Right atrium auricular region (tissue), 2 donors: ENCODE results near the gene EMC1. TPM values are rescaled to one million over a fixed set of nuclear protein-coding genes. Genes with fewer than 3 reads are reported as not detected.
"Not testable (repeated sequence)": the region's sequence is repeated elsewhere in the genome, so short reads cannot be mapped to it uniquely, and the experiment has no call there.

Source experiments
- DNase-seq: peaks from one replicate; pipeline ENCODE4 v3.0.0-alpha.2; 2019; ENCODE audit warnings: low spot score
- H3K27ac ChIP-seq, 2 donors: fragments of 200-600 bp; sonication (generic); 1 replicate in 1 of 2; 2 replicates in 1 of 2; pipeline ENCODE4 v1.5.1; 2016 to 2019
- H3K27me3 ChIP-seq, 2 donors: fragments of 200-600 bp; sonication (generic); one replicate each; pipeline versions ENCODE4 v1.5.1 to v1.6.0; 2017 to 2019
- H3K36me3 ChIP-seq: fragments of 200-600 bp; sonication (generic); one replicate; pipeline ENCODE4 v1.5.1; 2016
- H3K4me1 ChIP-seq, 2 donors: fragments of 200-600 bp; sonication (generic); one replicate each; pipeline versions ENCODE4 v1.5.1 to v1.6.0; 2017 to 2019
- H3K4me3 ChIP-seq, 2 donors: fragments of 200-600 bp; sonication (generic); 1 replicate in 1 of 2; 2 replicates in 1 of 2; pipeline ENCODE4 v1.5.1; 2017 to 2019; ENCODE audit warnings: mild to moderate bottlenecking in 1 of 2, moderate library complexity in 1 of 2
- H3K9me3 ChIP-seq, 2 donors: fragments of 200-600 bp; sonication (generic); one replicate each; pipeline ENCODE4 v1.5.1; 2019
- CTCF ChIP-seq, 2 donors: fragments of 200-600 bp; sonication (generic); IDR thresholded peaks; one replicate each; pipeline ENCODE4 v1.5.1; 2019; ENCODE audit warnings: antibody characterized with exemption in 2 of 2
- total RNA-seq, 2 donors: library from RNA; depleted of rRNA; stranded (reverse); fragments of >200 nt; gene quantifications; one replicate each; pipeline ENCODE4 v1.1.0, GENCODE V29; 2016

Gene EMC1
- total RNA-seq, 2 donors from 2014 or later: 30.7 to 36.7 TPM

- Histone ChIP-seq H3K4me3 (no peak overlapping the region), H3K36me3 (peaks cover 32% of the 10 kb centered on the region), H3K27me3 (no peaks in the 10 kb centered on the region), H3K9me3 (no peaks in the 10 kb centered on the region), H3K27ac (no peak overlapping the region), H3K4me1 (no peaks in the 10 kb centered on the region)
- TF ChIP-seq CTCF (IDR thresholded peaks at IDR 0.05): no peak
- no peak for DNase-seq
These were observed 10.7 kb upstream of the EMC1 start for GRCh38 chr1:19262047-19262446.

- H3K27me3 ChIP-seq: no peaks in the 10 kb centered on the region
- DNase-seq: no peak
- H3K27ac ChIP-seq: no peak overlapping the region
- H3K36me3 ChIP-seq: peaks cover 48% of the 10 kb centered on the region
- no peaks in the 10 kb centered on the region for H3K4me1 ChIP-seq
- TF ChIP-seq CTCF (IDR thresholded peaks at IDR 0.05): no peak
- no peaks in the 10 kb centered on the region for H3K9me3 ChIP-seq
- no peak overlapping the region for H3K4me3 ChIP-seq
These were observed 9.2 kb upstream of the EMC1 start for GRCh38 chr1:19260211-19261138.

- H3K4me3 ChIP-seq: no peak overlapping the region
- peaks cover 53% of the 10 kb centered on the region for H3K36me3 ChIP-seq
- peaks cover 0 to 7% of the 10 kb centered on the region in 2 donors for H3K4me1 ChIP-seq
- no peak for TF ChIP-seq CTCF (IDR thresholded peaks at IDR 0.05)
- no peak overlapping the region for H3K27ac ChIP-seq
- no peaks in the 10 kb centered on the region for H3K27me3 ChIP-seq
- no peak for DNase-seq
- no peaks in the 10 kb centered on the region for H3K9me3 ChIP-seq
These were observed 7.0 kb upstream of the EMC1 start for GRCh38 chr1:19258353-19258752.

- Histone ChIP-seq H3K4me1 (peaks cover 0 to 17% of the 10 kb centered on the region in 2 donors), H3K4me3 (no peak overlapping the region), H3K36me3 (peaks cover 53% of the 10 kb centered on the region), H3K27ac (no peak overlapping the region), H3K9me3 (no peaks in the 10 kb centered on the region), H3K27me3 (no peaks in the 10 kb centered on the region)
- TF ChIP-seq CTCF (IDR thresholded peaks at IDR 0.05): no peak
- no peak for DNase-seq
These were observed 6.0 kb upstream of the EMC1 start for GRCh38 chr1:19257178-19257914.

- not testable (repeated sequence) for H3K27ac ChIP-seq, H3K9me3 ChIP-seq, H3K27me3 ChIP-seq, DNase-seq, H3K4me3 ChIP-seq
- Histone ChIP-seq H3K4me1 (peaks cover 0 to 23% of the 10 kb centered on the region in 2 donors), H3K36me3 (peaks cover 53% of the 10 kb centered on the region)
These were observed 5.0 kb upstream of the EMC1 start for GRCh38 chr1:19256301-19256700.

GRCh38 chr1:19255288-19255687, 4.0 kb upstream of the EMC1 start:
- Histone ChIP-seq H3K27me3 (no peaks in the 10 kb centered on the region), H3K27ac (no peak overlapping the region), H3K4me3 (no peak overlapping the region), H3K4me1 (peaks cover 0 to 32% of the 10 kb centered on the region in 2 donors), H3K36me3 (peaks cover 52% of the 10 kb centered on the region), H3K9me3 (no peaks in the 10 kb centered on the region)
- TF ChIP-seq CTCF (IDR thresholded peaks at IDR 0.05): no peak
- DNase-seq: no peak
